ACHN (cell line): ENCODE results near the gene FRMPD4.
"Not testable (repeated sequence)": the region's sequence is repeated elsewhere in the genome, so short reads cannot be mapped to it uniquely, and the experiment has no call there.

ENCODE experiments used
- DNase-seq: peaks from one replicate; pipeline ENCODE4 v3.0.0-alpha.2; 2015
- in situ Hi-C: cut with HindIII; loops from 2 replicates; pipeline ENCODE4 v1.10.0; 2017; ENCODE audit warnings: low sequenced_read_pairs, low pct_ligation_motif_present, low pct_unique_long_range_greater_than_20kb

The FRMPD4 gene

GRCh38 chrX:12138361-12139313 lies at the start of gene FRMPD4:
Gene FRMPD4 (plus strand): TSS chrX:12138473. CDS start chrX:12138972, 499 bp downstream.
- in situ Hi-C loops = no loop called here
- DNase-seq = no peak

GRCh38 chrX:12089740-12090139 lies 48.5 kb upstream of the FRMPD4 start:
- in situ Hi-C loops = no loop called here
- no peak for DNase-seq

DNA sequence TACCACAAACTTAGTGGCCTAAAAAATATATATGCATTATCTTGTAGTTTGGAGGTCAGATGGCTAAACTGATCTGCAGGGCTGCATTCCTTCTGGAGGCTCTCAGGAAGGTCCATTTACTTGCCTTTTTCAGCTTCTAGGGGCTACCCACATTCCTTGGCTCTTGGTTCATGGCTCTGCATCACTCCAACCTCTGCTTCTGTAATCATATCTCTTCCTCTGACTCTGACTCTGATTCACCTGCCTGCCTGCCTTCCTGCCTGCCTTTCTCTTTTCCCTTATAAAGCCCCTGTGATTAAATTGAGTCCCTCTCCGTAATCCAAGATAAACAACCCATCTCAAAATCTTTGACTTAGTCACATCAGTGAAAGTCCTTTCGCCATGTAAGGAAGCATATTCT lies 25.0 kb upstream of the FRMPD4 start:
- in situ Hi-C loops = no loop called here
- DNase-seq = no peak

DNA sequence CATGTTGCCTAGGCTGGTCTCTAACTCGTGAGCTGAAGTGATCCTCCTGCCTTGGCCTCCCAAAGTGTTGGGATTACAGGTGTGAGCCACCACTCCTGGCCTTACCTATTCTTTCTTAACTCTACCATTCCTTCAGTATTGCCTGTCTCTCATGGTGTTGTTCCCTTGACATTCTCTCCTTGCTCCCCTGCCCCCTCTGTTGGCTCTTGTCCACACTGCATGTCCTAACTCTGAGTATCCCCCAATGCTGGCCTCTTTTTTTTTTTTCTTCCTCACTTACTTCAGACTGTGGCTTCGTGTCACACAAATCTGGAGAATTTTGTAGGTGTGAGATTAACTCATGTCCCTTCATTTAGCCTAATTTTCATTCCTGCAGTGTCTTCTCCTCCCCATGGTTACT lies 22.9 kb upstream of the FRMPD4 start:
- in situ Hi-C loops = no loop called here
- no peak for DNase-seq

DNA sequence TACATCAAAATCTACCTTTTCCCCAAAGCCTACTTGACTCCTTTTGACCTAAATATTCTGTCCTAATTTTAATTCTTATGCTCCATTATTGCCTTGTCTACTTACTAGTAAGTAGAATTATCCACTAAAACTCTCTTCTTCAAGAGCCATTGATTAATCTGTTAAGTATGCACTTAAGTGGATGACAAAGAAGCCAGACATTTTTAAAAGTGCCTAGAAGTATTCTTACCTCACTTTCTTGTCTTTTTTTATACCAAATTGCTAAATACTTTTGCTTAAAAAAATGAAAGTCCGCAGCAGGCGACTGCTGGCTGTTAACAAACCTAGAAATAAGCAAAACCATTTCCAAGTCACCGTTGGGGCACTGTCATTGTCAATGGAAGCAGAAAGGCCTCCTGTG lies 20.1 kb upstream of the FRMPD4 start:
- in situ Hi-C loops = no loop called here
- no peak for DNase-seq

DNA sequence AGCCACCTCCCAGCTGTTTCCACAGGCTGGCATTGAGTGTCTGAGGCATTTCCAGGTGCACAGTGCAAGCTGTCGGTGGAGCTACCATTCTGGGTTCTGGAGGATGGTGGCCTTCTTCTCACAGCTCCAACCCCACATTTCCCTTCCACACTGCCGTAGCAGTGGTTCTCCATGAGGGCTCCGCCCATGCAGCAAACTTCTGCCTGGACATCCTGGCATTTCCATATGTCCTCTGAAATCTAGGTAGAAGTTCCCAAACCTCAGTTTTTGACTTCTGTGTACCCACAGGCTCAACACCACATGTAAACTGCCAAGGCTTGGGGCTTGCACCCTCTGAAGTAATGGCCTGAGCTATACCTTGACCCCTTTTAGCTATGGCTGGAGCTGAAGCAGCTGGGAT lies 10.3 kb upstream of the FRMPD4 start:
- in situ Hi-C loops = no loop called here
- no peak for DNase-seq

DNA sequence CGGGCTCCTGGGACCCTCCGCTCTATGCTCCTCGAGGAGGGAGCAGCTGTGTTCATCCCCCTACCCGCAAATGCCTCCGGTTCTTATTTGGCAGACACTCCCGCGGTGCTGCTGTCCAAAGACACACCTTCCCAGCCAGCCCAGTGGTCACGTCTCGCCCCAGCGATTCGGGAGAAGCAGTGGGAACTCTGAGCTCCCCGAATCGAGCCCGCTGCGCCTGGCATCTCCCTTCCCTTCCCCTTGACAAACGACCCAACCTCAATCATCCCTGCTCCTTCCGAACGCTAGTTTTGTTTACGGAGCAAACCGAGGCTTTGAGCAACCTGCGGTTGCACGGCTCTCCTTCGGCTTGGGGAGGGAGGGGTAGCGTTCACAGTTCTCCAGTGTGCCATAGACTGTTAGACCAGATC lies 317 bp upstream of the FRMPD4 start:
- no peak for DNase-seq
- in situ Hi-C loops = no loop called here

DNA sequence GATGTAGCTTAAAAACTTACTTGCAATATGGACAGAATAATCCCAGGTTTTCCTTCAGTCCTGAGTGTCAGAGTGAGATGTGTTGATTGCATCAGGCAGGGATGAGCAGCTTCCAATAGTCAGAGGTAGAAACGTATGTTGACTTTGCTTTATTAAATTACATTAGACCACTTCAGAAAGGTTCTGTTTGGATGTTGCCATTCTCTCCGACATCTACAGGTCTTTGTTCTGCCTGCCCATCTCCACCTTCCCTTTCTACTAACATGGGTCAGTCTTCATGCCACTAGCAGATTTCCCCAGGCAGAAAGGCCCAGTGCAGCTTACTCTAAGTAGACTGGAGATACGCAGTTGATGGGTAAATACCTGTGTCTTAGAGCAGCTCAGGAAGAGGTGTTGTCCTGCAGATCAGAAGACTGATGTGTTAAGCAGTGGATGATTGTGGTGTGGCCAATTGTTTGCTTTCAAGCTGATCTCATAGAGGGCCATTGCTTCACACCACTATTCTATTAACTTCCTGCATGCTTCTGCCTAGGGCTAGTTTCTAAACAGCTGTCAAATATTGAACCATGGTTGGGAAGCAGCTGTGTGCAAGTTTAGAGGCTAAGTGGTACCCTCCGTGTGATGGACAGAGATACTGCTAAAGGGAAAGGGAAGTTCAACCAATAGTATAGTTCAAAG lies 1.8 kb downstream of the FRMPD4 start:
- in situ Hi-C loops = no loop called here
- no peak for DNase-seq

DNA sequence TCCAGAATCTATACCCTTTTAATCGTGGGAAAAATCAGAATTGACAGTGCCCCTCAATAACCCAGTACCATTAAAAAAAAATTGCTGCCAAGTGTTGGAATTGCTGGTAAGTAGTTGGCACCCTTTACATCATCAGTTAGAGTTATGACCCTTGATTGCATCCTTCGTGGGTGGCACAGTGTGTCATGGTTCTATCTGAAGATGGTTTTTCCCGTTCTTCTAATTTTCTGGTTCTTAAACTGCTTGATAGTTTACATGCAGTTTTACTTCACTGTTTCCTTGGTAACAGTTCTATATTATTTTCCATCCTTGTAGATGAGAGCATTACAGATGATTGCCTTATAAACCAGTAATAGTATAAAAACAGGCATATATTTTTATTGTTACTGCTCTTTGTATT lies 3.2 kb downstream of the FRMPD4 start:
- in situ Hi-C loops = no loop called here

DNA sequence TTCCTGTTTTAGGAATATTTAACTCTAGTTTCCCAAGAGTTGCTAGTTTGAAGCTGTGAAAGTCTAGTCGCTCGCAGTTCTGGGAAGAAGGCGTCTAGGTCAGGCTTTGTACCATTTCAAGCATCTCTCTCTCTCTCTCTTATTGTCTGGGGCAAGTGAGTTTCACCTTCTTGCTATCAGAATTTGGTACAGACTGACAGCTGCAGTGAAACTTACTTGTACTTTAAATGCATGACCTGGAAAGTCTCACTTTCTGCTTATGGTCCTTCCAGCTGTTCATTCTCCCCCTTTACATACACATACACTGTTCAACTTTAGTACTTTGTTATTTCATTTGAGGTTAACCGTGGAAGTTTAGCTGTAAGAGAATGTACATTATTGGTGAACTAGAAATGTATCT lies 4.4 kb downstream of the FRMPD4 start:
- in situ Hi-C loops = no loop called here
- DNase-seq = no peak

More for the DNA sequence above, 3.2 kb downstream of the FRMPD4 start:
- no peak for DNase-seq

GRCh38 chrX:12145402-12145801 lies 7.1 kb downstream of the FRMPD4 start:
- in situ Hi-C loops = no loop called here
- DNase-seq = no peak

GRCh38 chrX:12149670-12150407 lies 11.6 kb downstream of the FRMPD4 start:
- DNase-seq = no peak
- in situ Hi-C loops = no loop called here

GRCh38 chrX:12153317-12153716 lies 15.0 kb downstream of the FRMPD4 start:
- in situ Hi-C loops = no loop called here
- DNase-seq = no peak

- in situ Hi-C loops = no loop called here
- DNase-seq = no peak
Measured at GRCh38 chrX:12153741-12154140, 15.5 kb downstream of the FRMPD4 start.

DNA sequence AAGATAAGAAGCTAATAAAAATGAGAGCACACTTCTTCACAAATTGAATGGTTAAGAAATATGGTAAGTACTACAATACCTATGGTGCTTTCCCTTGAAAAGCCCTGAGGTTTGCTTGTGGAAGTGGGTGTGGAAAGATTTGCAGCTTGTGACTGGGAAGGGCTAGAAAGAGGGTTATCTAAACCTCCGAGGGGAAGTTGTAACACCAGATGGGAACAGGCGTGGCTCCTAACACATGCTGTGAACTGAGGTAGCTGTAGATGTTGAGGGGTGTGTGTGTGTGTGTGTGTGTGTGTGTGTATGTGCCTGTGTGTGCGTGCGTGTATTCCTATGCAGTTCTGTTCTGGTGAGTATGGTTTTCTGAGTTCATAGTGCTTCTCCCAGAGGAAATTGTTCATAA lies 21.5 kb downstream of the FRMPD4 start:
- in situ Hi-C loops = no loop called here
- no peak for DNase-seq

- in situ Hi-C loops = no loop called here
- no peak for DNase-seq
Measured at GRCh38 chrX:12162420-12162819, 24.1 kb downstream of the FRMPD4 start.

DNA sequence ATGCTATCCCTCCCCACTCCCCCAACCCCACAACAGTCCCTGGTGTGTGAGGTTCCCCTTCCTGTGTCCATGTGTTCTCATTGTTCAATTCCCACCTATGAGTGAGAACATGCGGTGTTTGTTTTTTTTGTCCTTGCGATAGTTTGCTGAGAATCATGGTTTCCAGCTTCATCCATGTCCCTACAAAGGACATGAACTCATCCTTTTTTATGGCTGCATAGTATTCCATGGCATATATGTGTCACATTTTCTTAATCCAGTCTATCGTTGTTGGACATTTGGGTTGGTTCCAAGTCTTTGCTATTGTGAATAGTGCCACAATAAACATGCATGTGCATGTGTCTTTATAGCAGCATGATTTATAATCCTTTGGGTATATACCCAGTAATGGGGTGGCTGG lies 25.9 kb downstream of the FRMPD4 start:
- in situ Hi-C loops, DNase-seq: not testable (repeated sequence)

DNA sequence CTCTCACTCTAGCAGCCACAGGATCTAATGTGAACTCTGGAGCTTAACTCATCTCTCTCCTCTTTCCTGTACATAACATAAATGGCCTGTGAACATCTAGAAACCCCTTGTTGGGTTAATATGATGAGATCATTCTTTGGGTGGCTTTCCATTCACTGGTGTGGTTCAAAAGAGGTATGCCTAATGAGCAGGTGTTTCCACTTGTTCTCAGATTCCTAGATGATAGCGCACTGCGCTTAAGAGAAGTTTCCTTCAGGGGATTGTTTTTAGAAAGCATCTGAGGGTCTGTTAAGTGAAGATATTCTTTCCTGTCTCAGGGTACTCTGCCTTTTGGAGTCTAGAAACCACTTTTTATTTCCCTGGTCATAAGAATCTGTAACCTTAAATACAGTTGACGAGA lies 32.5 kb downstream of the FRMPD4 start:
- no peak for DNase-seq
- in situ Hi-C loops = no loop called here

DNA sequence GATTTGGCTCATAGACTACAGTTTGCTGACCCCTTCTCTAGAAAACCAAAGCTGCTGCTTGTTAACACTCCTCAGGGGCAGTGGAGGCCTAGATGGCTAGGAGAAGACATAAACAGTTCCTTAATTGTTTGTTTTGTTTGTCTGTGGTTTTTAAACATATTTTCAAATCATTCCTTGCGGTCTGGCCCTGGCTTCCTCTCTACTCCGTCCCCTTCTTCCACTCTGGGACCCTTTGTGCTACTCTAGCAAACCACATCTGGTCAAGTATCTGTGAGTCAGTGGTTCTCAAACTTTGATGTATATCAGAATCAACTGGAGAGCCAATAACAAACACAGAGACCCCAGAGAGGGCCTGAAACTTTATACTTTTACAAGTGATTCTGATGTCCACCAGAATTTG lies 36.1 kb downstream of the FRMPD4 start:
- in situ Hi-C loops = no loop called here
- DNase-seq = no peak
